RWPE2 (cell line): ENCODE measurements around the gene CHST6.
"Not testable (repeated sequence)": the region's sequence is repeated elsewhere in the genome, so short reads cannot be mapped to it uniquely, and the experiment has no call there.

ENCODE experiments used
- ATAC-seq: fragments of 200-7000 bp; cut with Tn5 transposase; 3 replicates; pipeline ENCODE4 v1.9.1; 2021; ENCODE audit warnings: low read depth
- DNase-seq: peaks from one replicate; pipeline ENCODE4 v3.0.0-alpha.2; 2020; ENCODE audit warnings: low spot score
- H3K27ac ChIP-seq: fragments of 450-650 bp; 2 replicates; pipeline ENCODE4 v1.5.1; 2017; ENCODE audit warnings: mild to moderate bottlenecking; ENCODE audit not compliant: poor library complexity, severe bottlenecking
- H3K27me3 ChIP-seq: fragments of 250-450 bp; sonication (Bioruptor Pico); 2 replicates; pipeline ENCODE4 v1.5.1; 2021; ENCODE audit warnings: mild to moderate bottlenecking, moderate library complexity; ENCODE audit not compliant: insufficient read depth, poor library complexity, severe bottlenecking
- H3K36me3 ChIP-seq: fragments of 250-450 bp; sonication (Bioruptor Pico); 2 replicates; pipeline ENCODE4 v1.5.1; 2020; ENCODE audit warnings: low read depth, mild to moderate bottlenecking, moderate library complexity
- H3K4me1 ChIP-seq: fragments of 250-450 bp; sonication (Bioruptor Pico); 2 replicates; pipeline ENCODE4 v1.5.1; 2021; ENCODE audit warnings: mild to moderate bottlenecking, moderate library complexity; ENCODE audit not compliant: insufficient read depth, poor library complexity, severe bottlenecking
- H3K4me3 ChIP-seq: fragments of 250-450 bp; sonication (Bioruptor Pico); 2 replicates; pipeline ENCODE4 v1.5.1; 2021; ENCODE audit warnings: mild to moderate bottlenecking, moderate library complexity; ENCODE audit not compliant: severe bottlenecking
- H3K9me3 ChIP-seq: fragments of 250-450 bp; sonication (Bioruptor Pico); 2 replicates; pipeline ENCODE4 v1.5.1; 2021; ENCODE audit warnings: mild to moderate bottlenecking, moderate library complexity; ENCODE audit not compliant: severe bottlenecking
- TF ChIP-seq, protein P1 (sequence below): fragments of 450-650 bp; IDR thresholded peaks from one replicate; pipeline ENCODE4 v1.5.1; 2017; ENCODE audit warnings: mild to moderate bottlenecking, moderate library complexity; ENCODE audit not compliant: poor library complexity, severe bottlenecking

Gene CHST6

DNA sequence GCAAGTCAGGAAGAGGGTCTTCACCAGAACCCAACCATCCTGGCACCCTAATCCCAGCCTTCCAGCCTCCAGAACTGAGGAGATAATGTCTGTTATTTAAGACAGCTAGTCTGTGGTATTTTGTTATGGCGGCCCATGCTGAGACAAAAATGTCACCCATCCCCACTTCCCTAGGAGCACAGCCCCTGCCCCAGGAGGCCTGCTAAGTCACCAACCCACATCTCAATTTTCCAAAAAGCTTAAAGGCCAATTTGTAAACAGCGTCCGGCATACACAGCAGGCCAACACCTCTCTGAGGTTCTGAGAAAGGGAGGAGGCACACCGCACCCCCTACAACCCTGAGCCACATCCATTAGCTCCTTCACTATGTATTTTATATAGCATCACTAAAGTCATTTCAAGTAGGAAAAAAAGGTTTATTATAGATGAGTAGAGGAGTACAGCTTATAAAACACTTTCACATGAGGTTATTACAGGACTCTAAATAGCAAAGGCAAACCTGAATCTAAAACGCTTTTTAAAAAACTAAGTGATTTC lies 37.7 kb downstream of the CHST6 start:
- ATAC-seq (no peak), DNase-seq (no peak)
- no peaks in the 10 kb centered on the region for H3K9me3 ChIP-seq
- H3K36me3 ChIP-seq = peaks cover 11% of the 10 kb centered on the region; the same call in 1 of the 2 replicates
- peaks cover 4% of the 10 kb centered on the region for H3K4me1 ChIP-seq
- no peak overlapping the region for H3K27ac ChIP-seq
- H3K4me3 ChIP-seq = no peak overlapping the region
- no peaks in the 10 kb centered on the region for H3K27me3 ChIP-seq
- TF ChIP-seq, protein P1, sequence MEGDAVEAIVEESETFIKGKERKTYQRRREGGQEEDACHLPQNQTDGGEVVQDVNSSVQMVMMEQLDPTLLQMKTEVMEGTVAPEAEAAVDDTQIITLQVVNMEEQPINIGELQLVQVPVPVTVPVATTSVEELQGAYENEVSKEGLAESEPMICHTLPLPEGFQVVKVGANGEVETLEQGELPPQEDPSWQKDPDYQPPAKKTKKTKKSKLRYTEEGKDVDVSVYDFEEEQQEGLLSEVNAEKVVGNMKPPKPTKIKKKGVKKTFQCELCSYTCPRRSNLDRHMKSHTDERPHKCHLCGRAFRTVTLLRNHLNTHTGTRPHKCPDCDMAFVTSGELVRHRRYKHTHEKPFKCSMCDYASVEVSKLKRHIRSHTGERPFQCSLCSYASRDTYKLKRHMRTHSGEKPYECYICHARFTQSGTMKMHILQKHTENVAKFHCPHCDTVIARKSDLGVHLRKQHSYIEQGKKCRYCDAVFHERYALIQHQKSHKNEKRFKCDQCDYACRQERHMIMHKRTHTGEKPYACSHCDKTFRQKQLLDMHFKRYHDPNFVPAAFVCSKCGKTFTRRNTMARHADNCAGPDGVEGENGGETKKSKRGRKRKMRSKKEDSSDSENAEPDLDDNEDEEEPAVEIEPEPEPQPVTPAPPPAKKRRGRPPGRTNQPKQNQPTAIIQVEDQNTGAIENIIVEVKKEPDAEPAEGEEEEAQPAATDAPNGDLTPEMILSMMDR = no peak

DNA sequence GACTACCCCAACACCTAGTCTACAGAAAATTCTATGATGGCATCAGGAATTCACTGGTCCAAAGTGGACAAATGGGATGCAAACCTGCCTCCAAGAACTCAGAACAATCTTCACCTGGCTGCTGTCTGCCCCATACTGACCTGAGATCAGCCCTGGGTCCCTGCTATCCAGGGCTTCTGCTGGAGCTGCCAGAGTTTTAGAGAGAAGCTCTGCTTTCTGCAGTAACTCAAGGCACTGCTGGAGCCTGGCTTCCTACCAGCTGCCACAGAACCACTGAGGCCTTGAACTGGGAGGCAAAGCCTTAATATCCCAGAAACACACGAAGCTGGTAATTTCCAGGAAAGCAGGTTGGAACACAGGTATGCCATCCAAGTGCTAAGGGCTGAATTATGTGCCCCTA lies 38.3 kb downstream of the CHST6 start:
- H3K27ac ChIP-seq = no peak overlapping the region
- ATAC-seq = no peak
- H3K4me1 ChIP-seq = peaks cover 3% of the 10 kb centered on the region

DNA sequence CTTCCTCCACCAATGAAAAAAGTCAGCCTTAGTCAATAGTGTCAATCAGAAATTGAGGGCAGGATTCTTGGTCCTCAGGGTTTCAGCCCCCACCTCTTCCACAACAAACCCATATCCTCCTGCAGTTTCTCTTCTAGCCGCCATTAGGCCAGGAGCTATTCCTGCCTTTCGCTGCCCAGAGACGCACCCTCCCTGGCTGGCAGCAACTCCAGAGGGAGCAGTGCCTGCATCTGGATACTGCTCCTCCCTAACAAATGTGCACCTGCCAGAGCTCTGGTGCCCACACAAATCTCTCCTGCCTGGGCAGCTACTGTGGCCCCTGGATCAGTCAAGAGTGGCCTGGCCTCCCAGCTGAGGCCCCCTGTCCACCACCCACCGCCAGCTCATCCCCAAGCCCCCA lies 38.8 kb downstream of the CHST6 start:
- not testable (repeated sequence) for H3K9me3 ChIP-seq, H3K27me3 ChIP-seq, H3K4me1 ChIP-seq, DNase-seq, H3K27ac ChIP-seq, ATAC-seq, H3K4me3 ChIP-seq
- H3K36me3 ChIP-seq = peaks cover 10% of the 10 kb centered on the region

More for the DNA sequence above, 38.3 kb downstream of the CHST6 start:
- peaks cover 11% of the 10 kb centered on the region; the same call in 1 of the 2 replicates for H3K36me3 ChIP-seq
- TF ChIP-seq, protein P1 = no peak
- H3K4me3 ChIP-seq = no peak overlapping the region
- DNase-seq = no peak
- H3K27me3 ChIP-seq = no peaks in the 10 kb centered on the region
- H3K9me3 ChIP-seq = no peaks in the 10 kb centered on the region

DNA sequence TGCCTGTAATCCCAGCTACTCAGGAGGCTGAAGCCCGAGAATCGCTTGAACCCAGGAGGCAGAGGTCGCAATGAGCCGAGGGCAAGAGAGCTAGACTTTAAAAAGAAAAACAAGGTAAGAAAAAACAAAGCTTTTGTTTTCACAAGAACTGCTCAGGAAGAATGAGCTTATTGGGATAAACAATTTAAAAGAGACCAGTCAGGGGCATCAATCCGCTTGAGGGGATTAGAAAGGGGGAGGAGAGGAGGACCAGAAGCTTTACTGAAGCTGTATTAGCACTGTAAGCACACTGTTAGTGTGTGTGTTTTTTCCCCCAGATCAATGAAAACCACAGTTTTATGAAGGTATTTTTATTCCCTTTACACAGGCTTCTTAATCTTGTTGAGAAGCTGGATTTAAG lies 39.6 kb downstream of the CHST6 start:
- no peak for DNase-seq

DNA sequence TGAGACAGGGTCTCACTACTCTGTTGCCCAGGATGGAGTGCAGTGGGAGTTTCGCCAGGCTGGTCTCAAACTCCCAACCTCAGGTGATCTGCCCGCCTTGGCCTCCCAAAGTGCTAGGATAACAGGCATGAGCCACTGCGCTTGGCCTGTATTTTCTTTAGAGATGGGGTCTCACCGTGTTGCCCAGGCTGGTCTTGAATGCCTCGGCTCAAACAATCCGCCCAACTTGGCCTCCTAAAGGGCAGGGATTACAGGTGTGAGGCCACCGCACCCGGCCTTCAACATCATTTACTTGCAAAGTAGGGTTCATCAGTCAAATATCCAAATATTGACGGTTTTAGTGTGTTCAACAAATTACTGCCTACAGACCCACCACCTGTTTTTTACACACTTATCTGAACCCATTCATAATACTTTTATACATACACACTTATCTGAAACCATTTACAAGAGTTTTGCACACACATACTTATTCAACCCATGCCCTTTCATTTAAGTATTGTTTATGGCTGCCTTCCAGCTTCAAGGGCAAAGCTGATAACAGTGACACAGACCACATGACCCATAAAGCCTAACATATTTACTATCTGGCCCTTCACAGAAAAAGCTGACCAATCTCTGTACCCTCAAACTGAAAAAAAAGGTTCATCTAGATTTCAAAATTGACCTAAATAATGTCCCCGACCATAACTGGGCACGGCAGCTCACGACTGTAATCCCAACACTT lies 42.6 kb downstream of the CHST6 start:
- Histone ChIP-seq H3K4me3 (no peak overlapping the region), H3K27ac (no peak overlapping the region), H3K9me3 (no peaks in the 10 kb centered on the region), H3K4me1 (no peaks in the 10 kb centered on the region), H3K27me3 (no peaks in the 10 kb centered on the region), H3K36me3 (peaks cover 34% of the 10 kb centered on the region)
- DNase-seq (no peak), ATAC-seq (no peak)
- TF ChIP-seq, protein P1 = no peak

More for the DNA sequence above, 39.6 kb downstream of the CHST6 start:
- no peaks in the 10 kb centered on the region for H3K27me3 ChIP-seq
- no peak for ATAC-seq
- H3K36me3 ChIP-seq = peaks cover 18% of the 10 kb centered on the region
- TF ChIP-seq, protein P1 = no peak
- no peaks in the 10 kb centered on the region for H3K9me3 ChIP-seq
- H3K27ac ChIP-seq = no peak overlapping the region
- H3K4me1 ChIP-seq = no peaks in the 10 kb centered on the region
- H3K4me3 ChIP-seq = no peak overlapping the region
